ENCODE data around the gene PACS1. TPM values are rescaled to one million over a fixed set of nuclear protein-coding genes. Genes with fewer than 3 reads are reported as not detected.

Gene PACS1
- total RNA-seq, 1 experiment from 2014 or later, result 91.8 TPM

DNA sequence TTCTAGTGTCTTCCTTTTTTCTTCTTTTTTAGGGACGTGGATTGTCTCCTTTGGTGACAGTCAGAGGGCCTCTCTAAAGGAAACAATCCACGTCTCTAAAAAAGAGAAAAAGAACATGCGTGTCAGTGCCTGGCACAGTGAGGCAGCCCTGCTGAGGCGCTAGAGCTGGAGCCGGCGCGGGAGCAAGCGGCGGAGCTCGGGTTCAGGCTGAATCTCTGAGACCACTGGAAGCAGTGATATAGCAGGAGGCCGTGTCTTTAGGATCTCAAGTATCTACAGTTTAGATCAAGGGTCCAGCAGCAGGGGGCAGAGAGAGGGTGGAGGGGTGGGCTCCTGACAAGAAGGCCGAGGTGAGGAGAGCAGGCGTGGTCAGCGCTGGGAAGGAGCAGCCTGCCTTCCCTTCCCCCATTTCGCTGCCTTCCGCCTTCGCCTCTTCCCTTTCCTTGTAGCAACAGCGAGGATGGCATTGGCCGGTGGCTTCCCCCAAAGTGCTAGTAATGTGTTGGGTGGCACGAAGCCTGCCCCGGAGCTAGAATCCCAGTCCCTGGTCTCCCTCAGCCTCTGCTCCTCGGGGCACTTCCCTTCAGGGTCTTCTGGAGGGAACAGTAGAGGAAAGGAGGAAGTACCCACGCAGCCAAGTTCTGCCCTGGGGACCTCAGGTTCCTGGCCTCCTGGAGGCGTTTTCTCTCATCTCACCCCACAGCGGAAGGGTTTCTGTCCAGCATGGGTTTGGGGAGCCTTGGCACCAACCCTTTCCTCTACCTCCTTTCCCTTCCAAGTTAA lies 170.1 kb downstream of the PACS1 start:
- no peaks in the 10 kb centered on the region for H3K27me3 ChIP-seq (ENCODE audit: control insufficient read depth, insufficient read depth, low read length)
- H3K4me1 ChIP-seq (ENCODE audit: control insufficient read depth, insufficient read depth, low read length), result no peaks in the 10 kb centered on the region
- ChIA-PET POLR2A (interaction anchor here (0.5 kb wide), 1 partner anchor 137 kb away, joined by 4 read pairs; no protein-coding TSS in a partner anchor), CTCF (no interaction called here)
- no TSS peak for BruUV-seq (replicated peaks)
- TF ChIP-seq, protein P1, sequence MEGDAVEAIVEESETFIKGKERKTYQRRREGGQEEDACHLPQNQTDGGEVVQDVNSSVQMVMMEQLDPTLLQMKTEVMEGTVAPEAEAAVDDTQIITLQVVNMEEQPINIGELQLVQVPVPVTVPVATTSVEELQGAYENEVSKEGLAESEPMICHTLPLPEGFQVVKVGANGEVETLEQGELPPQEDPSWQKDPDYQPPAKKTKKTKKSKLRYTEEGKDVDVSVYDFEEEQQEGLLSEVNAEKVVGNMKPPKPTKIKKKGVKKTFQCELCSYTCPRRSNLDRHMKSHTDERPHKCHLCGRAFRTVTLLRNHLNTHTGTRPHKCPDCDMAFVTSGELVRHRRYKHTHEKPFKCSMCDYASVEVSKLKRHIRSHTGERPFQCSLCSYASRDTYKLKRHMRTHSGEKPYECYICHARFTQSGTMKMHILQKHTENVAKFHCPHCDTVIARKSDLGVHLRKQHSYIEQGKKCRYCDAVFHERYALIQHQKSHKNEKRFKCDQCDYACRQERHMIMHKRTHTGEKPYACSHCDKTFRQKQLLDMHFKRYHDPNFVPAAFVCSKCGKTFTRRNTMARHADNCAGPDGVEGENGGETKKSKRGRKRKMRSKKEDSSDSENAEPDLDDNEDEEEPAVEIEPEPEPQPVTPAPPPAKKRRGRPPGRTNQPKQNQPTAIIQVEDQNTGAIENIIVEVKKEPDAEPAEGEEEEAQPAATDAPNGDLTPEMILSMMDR (IDR thresholded peaks at IDR 0.05), result no peak
- TF ChIP-seq TCF7L2 (IDR thresholded peaks at IDR 0.05; ENCODE audit: low read depth, low read length) (no peak), POLR2AphosphoS5 (IDR thresholded peaks at IDR 0.05; ENCODE audit: low read depth, low read length) (no peak), SIN3A (IDR thresholded peaks at IDR 0.05; ENCODE audit: borderline replicate concordance, insufficient read depth, low read depth, low read length) (no peak), REST (IDR thresholded peaks at IDR 0.05; ENCODE audit: insufficient read depth in 1 of 2, low read depth in 2 of 2, low read length in 1 of 2) (no peak)
- no peaks in the 10 kb centered on the region for H3K9me3 ChIP-seq (ENCODE audit: control insufficient read depth, insufficient read depth, low read depth, low read length)
- intact Hi-C loops (cut with micrococcal nuclease; ENCODE audit: unreplicated experiment), result no loop called here
- no peak overlapping the region for H3K27ac ChIP-seq (ENCODE audit: low read length)
- H3K4me3 ChIP-seq (ENCODE audit: low read depth in 2 of 2, low read length in 2 of 2), result no peak overlapping the region
- in situ Hi-C loops (cut with HindIII; ENCODE audit: low pct_unique_long_range_greater_than_20kb, low sequenced_read_pairs), result no loop called here
- DNase-seq (ENCODE audit: low read depth, low spot score), result no peak
- H3K36me3 ChIP-seq (ENCODE audit: control insufficient read depth, insufficient read depth, low read length), result no peaks in the 10 kb centered on the region; the same call in 1 of the 2 replicates
- ATAC-seq, result no peak

DNA sequence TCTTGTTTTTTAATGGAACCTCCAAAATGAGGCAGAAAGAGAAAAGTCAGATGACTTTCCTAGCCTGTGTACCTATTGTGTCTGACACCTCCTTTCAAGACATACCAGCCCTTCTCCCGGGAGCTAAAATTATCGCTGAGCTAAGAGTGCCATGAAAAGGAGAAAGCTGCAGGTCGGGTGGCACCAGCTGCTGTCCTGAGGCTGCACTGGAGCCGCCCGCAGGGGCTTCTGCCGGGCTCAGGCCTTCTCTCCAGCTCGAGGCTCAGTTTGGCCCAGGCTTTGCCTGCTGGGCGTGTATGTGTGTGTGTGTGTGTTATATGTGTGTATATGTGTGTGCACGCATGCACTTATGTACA lies 170.7 kb downstream of the PACS1 start:
- no peak overlapping the region for H3K27ac ChIP-seq (ENCODE audit: low read length)
- no peaks in the 10 kb centered on the region for H3K9me3 ChIP-seq (ENCODE audit: control insufficient read depth, insufficient read depth, low read depth, low read length)
- H3K4me1 ChIP-seq (ENCODE audit: control insufficient read depth, insufficient read depth, low read length), result no peaks in the 10 kb centered on the region
- no peak overlapping the region for H3K4me3 ChIP-seq (ENCODE audit: low read depth in 2 of 2, low read length in 2 of 2)
- ATAC-seq, result no peak
- no peak for DNase-seq (ENCODE audit: low read depth, low spot score)
- POLR2A ChIA-PET, result interaction anchor here (0.5 kb wide), 1 partner anchor 136 kb away, joined by 4 read pairs; no protein-coding TSS in a partner anchor
- intact Hi-C loops (cut with micrococcal nuclease; ENCODE audit: unreplicated experiment), result no loop called here
- H3K36me3 ChIP-seq (ENCODE audit: control insufficient read depth, insufficient read depth, low read length), result no peaks in the 10 kb centered on the region; the same call in 1 of the 2 replicates
- no TSS peak for BruUV-seq (replicated peaks)
- H3K27me3 ChIP-seq (ENCODE audit: control insufficient read depth, insufficient read depth, low read length), result no peaks in the 10 kb centered on the region
- in situ Hi-C loops (cut with HindIII; ENCODE audit: low pct_unique_long_range_greater_than_20kb, low sequenced_read_pairs), result no loop called here
- TF ChIP-seq REST (IDR thresholded peaks at IDR 0.05; ENCODE audit: insufficient read depth in 1 of 2, low read depth in 2 of 2, low read length in 1 of 2), result no peak
- TF ChIP-seq SIN3A (IDR thresholded peaks at IDR 0.05; ENCODE audit: borderline replicate concordance, insufficient read depth, low read depth, low read length), result no peak
- TF ChIP-seq, protein P1 (IDR thresholded peaks at IDR 0.05), result no peak
- no peak for TF ChIP-seq TCF7L2 (IDR thresholded peaks at IDR 0.05; ENCODE audit: low read depth, low read length)
- no peak for TF ChIP-seq POLR2AphosphoS5 (IDR thresholded peaks at IDR 0.05; ENCODE audit: low read depth, low read length)
- CTCF ChIA-PET, result no interaction called here

All from Panc1 (cell line).